NCI-H82 treated with DMSO at 0.1 percent for 48 hours (cell line): Measurements from ENCODE around the gene ARFRP1.
"Not testable (repeated sequence)": the region's sequence is repeated elsewhere in the genome, so short reads cannot be mapped to it uniquely, and the experiment has no call there.

Experiments
- DNase-seq: peaks from one replicate; lab custom pipeline; 2025; ENCODE audit not compliant: unreplicated experiment; lab: John Stamatoyannopoulos, UW

Gene ARFRP1

DNA sequence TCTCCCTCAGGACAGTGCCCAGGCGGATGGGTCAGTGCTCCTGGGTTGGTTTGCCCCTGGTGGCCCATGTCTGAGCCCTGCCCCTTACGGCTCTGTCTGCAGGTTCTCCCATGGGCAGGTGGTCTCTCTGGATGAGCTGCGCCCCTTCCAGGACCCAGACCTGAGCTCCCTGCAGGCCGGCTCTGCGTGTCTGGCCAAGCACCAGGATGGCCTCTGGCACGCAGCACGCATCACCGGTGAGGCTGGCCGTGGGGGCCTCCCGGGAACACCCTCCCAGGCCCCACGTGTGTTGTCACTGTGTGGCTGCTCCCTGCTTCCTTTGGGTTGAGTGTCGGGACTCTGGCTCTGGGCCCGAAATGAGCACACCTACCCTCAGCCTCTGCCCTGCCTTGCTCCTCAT is 25.3 kb upstream of the ARFRP1 start:
- DNase-seq = no peak

GRCh38 chr20:63732118-63733095 is 24.6 kb upstream of the ARFRP1 start:
- no peak for DNase-seq

DNA sequence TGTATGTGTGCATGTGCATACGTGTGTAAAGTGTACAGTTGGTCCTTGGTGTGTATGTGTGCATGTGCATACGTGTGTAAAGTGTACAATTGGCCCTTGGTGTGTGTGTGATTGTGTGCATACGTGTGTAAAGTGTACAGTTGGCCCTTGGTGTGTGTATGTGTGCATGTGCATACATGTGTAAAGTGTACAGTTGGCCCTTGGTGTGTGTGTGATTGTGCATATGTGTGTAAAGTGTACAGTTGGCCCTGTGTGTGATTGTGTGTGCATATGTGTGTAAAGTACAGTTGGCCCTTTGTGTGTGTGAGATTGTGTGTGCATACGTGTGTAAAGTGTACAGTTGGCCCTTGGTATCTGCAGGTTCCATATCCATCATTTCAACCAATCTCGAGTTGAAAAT is 23.6 kb upstream of the ARFRP1 start:
- DNase-seq = no peak

GRCh38 chr20:63730189-63730733 is 22.5 kb upstream of the ARFRP1 start:
- not testable (repeated sequence) for DNase-seq

DNA sequence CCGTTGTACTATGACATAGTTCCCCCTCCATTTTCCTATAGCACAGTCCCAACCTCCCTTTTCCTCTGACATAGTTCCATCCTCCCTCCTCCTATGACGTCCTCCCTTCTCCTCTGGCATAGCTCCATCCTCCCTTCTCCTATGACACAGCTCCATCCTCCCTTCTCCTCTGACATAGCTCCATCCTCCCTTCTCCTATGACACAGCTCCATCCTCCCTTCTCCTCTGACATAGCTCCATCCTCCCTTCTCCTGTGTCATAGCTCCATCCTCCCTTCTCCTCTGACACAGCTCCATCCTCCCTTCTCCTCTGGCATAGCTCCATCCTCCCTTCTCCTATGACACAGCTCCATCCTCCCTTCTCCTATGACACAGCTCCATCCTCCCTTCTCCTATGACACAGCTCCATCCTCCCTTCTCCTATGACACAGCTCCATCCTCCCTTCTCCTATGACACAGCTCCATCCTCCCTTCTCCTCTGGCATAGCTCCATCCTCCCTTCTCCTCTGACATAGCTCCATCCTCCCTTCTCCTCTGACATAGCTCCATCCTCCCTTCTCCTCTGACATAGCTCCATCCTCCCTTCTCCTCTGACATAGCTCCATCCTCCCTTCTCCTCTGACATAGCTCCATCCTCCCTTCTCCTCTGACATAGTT is 15.3 kb upstream of the ARFRP1 start:
- not testable (repeated sequence) for DNase-seq

DNA sequence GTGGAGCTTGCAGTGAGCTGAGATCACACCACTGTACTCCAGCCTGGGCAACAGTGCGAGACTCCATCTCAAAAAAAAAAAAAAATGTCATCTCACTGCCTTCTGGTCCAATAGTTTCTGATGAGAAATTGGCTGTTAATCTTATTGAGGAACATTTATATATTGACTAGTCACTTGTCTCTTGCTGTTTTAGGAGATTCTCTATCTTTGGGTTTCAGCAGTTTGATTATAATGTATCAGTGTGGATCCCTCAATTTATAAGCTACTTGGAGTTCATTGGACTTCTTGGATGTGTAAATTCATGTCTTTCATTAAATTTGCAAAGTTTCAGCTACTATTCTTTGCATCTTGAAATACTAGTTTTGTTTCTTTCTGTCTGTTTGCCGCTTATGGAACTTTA is 11.2 kb upstream of the ARFRP1 start:
- no peak for DNase-seq

DNA sequence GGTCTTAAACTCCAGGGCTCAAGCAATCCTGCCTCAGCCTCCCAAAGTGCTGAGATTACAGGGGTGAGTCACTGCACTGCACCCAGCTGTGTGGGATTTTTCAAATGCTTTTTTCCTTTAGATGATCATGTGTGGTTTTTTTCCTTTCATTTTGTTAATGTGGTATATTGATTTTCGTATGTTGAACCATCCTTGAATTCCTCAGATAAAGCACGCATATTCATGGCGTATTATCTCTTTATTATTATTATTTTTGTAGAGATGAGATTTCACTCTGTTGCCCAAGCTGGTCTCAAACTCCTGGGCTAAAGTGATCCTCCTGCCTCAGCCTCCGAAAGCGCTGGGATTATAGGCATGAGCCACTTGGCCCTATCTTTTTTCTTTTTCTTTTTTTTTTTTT is 7.1 kb upstream of the ARFRP1 start:
- DNase-seq = no peak

GRCh38 chr20:63712191-63712590 is 4.4 kb upstream of the ARFRP1 start:
- no peak for DNase-seq

GRCh38 chr20:63711085-63711645 is 3.4 kb upstream of the ARFRP1 start:
- no peak for DNase-seq

- DNase-seq = no peak
These were observed 1.4 kb upstream of the ARFRP1 start for GRCh38 chr20:63709149-63709527.

GRCh38 chr20:63708301-63709148 is 749 bp upstream of the ARFRP1 start:
- no peak for DNase-seq

DNA sequence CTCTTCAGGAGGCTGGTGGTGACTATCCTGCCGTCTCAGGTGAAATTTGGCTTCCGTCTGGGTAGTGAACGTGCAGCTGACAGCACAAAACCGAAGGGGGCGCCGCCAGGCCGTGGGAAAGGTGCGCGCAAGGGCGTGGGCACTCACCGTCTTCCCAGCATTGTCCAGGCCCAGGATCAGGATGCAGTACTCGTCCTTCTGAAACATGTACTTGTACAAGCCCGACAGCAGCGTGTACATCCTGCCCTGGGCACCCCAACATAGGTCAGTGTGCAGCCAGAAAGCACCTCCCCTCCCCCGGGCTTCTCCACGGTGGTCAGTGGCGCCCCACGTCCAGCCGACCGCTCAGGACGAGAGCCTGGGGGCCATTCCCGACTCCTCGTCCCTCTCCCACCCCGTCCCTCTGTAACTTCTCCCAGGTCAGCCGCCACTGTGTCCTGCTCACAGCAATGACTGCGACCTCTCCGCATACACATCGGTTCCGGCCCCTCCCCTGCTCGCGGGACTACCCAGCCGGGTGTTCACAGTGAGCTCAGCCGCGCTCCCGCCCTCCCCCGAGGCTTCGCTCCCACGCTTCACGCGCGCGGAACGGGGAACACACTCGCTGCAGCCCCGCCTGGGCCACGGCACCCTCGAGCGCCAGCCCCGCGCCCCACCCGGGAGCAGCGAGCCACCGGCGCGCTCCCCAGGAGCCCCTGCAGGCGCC is 771 bp downstream of the ARFRP1 start:
- DNase-seq = no peak

DNA sequence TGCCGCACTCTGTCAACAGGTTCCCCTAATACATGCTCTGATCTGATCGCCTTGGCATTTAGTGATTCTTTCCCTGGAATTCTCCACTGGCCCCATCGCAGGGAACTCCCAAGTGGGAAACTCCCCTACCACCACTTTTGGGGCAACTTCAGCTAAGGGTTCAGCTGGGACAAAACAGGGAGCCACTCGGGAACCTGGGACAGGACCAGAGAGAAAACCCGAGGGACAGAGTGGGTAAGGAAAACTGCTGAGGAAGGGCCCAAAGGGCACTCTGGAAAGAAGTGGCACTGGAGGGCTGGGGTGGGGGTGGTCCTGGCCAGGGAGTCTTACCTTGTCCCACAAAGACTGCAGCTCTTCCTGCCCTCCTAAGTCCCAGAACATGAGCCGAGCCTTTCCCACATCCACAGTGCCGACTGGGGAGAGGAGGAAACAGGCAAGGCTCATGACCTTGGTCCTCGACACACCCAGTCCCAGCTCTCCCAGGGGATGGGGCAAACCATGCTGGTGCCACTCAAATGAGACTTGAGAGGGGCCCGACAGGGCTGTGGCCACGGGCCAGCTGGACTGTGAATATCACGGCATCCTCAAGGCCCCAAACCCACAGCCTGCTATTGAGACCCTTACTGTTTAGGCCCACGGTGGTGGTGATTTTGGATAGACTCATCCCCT is 1.6 kb downstream of the ARFRP1 start:
- no peak for DNase-seq

DNA sequence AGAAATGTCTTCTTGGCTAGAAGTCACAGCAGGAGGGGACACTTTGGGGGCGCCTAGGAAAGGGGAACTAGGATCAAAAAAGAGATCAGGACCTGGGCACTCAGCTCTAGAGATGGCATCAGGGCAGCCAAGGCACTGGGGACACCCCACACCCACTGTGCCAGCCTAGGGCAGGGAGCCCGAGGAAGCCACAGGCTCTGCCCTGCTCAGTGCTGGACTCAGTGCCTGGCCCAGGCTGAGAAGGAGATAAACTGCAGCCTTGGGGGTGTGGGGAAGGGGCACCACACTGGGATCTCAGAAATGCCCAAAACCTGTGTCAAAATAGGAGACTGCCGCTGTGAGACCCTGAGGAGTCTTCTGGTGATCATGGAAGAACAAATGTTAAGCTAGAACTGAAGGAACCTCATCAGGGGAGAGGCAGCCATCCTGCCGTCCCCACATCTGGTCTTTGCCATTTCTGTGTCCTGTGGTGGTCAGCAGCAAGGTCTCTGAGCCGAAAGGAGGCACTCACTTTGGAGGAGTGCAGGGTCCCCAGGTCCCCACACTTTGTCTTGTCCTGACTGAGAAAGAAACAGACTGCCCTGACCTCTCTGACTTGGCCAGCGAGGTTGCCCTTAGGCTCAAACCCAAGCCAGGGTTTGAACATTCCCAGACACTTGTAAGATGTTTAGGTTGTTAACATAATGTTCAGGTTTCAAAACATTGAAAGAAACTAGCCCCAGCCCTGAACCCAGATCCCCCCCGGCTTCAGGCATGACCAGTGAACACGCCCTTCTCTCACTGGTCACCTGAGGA is 2.3 kb downstream of the ARFRP1 start:
- DNase-seq = no peak

DNA sequence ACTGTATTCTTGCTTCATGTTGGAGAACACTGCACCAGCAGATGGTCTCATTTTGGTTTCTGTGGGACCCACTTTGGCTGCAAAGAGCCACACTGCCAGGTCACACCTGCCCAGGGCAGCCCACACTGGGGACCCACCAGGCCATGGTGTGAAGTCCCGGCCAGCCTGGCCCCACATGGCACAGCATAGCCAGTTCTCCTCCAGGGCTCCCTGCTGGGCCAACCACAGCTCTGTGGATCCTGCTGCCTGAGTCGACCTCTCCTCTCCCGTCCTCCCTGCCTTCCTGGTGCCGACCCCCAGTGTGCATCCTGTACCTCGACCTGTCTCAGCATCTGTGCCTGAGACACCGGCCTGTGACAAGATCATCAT is 3.0 kb downstream of the ARFRP1 start:
- no peak for DNase-seq

GRCh38 chr20:63703976-63704748 is 3.6 kb downstream of the ARFRP1 start:
- no peak for DNase-seq

- no peak for DNase-seq
These were observed 4.3 kb downstream of the ARFRP1 start for GRCh38 chr20:63703471-63703975.
